ENCODE measurements around the gene ZNF684. TPM values are rescaled to one million over a fixed set of nuclear protein-coding genes. Genes with fewer than 3 reads are reported as not detected.

Gene ZNF684
- total and polyA plus RNA-seq, 9 of the 15 experiments (the other 6 are each of a cell fraction or from before 2014, with no cell fraction given), result 4.8 to 8.8 (median 5.5) TPM

GRCh38 chr1:40531381-40532061 is at the start of gene ZNF684 (continued):
- no peak for TF ChIP-seq ATF1 (CRISPR knock-in tag; IDR thresholded peaks at IDR 0.05)
- peak; percentile 97 for TF ChIP-seq ATF1 (tag; IDR thresholded peaks at IDR 0.05)
- TF ChIP-seq STAT6 (CRISPR knock-in tag; IDR thresholded peaks at IDR 0.05), result peak; percentile 49; the same call in 1 of the 2 replicates
- peak; percentile 81 for TF ChIP-seq PML (IDR thresholded peaks at IDR 0.05; ENCODE audit: low read length)
- TF ChIP-seq TAF9B (IDR thresholded peaks at IDR 0.05; ENCODE audit: partially characterized antibody), result peak; percentile 52
- no peak for TF ChIP-seq ZNF518B (CRISPR knock-in tag; IDR thresholded peaks at IDR 0.05)
- TF ChIP-seq MTA3 (IDR thresholded peaks at IDR 0.05; ENCODE audit: borderline replicate concordance), result no peak
- TF ChIP-seq GTF2F1 (IDR thresholded peaks at IDR 0.05; ENCODE audit: low read depth, low read length), result peak; percentile 52; the same call in 1 of the 2 replicates
- TF ChIP-seq GABPA (tag; conservative IDR thresholded peaks at IDR 0.05; ENCODE audit: low read depth), result peak; percentile 98
- peak; percentile 93 for TF ChIP-seq ARID4B (CRISPR knock-in tag; IDR thresholded peaks at IDR 0.05)
- TF ChIP-seq RBM17 (IDR thresholded peaks at IDR 0.05; ENCODE audit: borderline replicate concordance, low read depth, low read length), result no peak
- TF ChIP-seq EWSR1 (IDR thresholded peaks at IDR 0.05; ENCODE audit: borderline replicate concordance, low read depth, partially characterized antibody), result no peak
- TF ChIP-seq ZNF431 (CRISPR knock-in tag; IDR thresholded peaks at IDR 0.05), result no peak
- no peak for TF ChIP-seq CREB5 (CRISPR knock-in tag; IDR thresholded peaks at IDR 0.05)

Data from K562 (cell line).